ENCODE measurements around the gene KDM7A. TPM values are rescaled to one million over a fixed set of nuclear protein-coding genes. Genes with fewer than 3 reads are reported as not detected.

The KDM7A gene
- polyA plus RNA-seq, 1 experiment: 3.8 TPM

GRCh38 chr7:140161047-140161446, 15.7 kb downstream of the KDM7A start:
- no peak for TF ChIP-seq CTCF (IDR thresholded peaks at IDR 0.05; ENCODE audit: low read depth, low read length)

GRCh38 chr7:140160308-140160707, 16.5 kb downstream of the KDM7A start:
- ChIA-PET CTCF (no interaction called here), POLR2A (no interaction called here)
- Histone ChIP-seq H3K27me3 (ENCODE audit: control insufficient read depth, insufficient read depth, low read length) (no peaks in the 10 kb centered on the region), H3K27ac (ENCODE audit: low read depth, low read length) (no peak overlapping the region), H3K9me3 (ENCODE audit: control insufficient read depth, insufficient read depth, low read length) (no peaks in the 10 kb centered on the region), H3K4me3 (ENCODE audit: low read depth, low read length) (no peak overlapping the region)
- no peak for DNase-seq (ENCODE audit: low read depth, low spot score)
- TF ChIP-seq CTCF (IDR thresholded peaks at IDR 0.05; ENCODE audit: low read depth, low read length): no peak

More at GRCh38 chr7:140161047-140161446, 15.7 kb downstream of the KDM7A start:
- no peaks in the 10 kb centered on the region for H3K9me3 ChIP-seq (ENCODE audit: control insufficient read depth, insufficient read depth, low read length)
- ChIA-PET POLR2A (no interaction called here), CTCF (no interaction called here)
- H3K4me3 ChIP-seq (ENCODE audit: low read depth, low read length): no peak overlapping the region
- no peak for DNase-seq (ENCODE audit: low read depth, low spot score)
- no peaks in the 10 kb centered on the region for H3K27me3 ChIP-seq (ENCODE audit: control insufficient read depth, insufficient read depth, low read length)
- H3K27ac ChIP-seq (ENCODE audit: low read depth, low read length): no peak overlapping the region

- ChIA-PET CTCF (no interaction called here), POLR2A (no interaction called here)
- H3K9me3 ChIP-seq (ENCODE audit: control insufficient read depth, insufficient read depth, low read length): no peaks in the 10 kb centered on the region
- H3K27ac ChIP-seq (ENCODE audit: low read depth, low read length): no peak overlapping the region
- DNase-seq (ENCODE audit: low read depth, low spot score): no peak
- no peak for TF ChIP-seq CTCF (IDR thresholded peaks at IDR 0.05; ENCODE audit: low read depth, low read length)
- no peak overlapping the region for H3K4me3 ChIP-seq (ENCODE audit: low read depth, low read length)
- H3K27me3 ChIP-seq (ENCODE audit: control insufficient read depth, insufficient read depth, low read length): no peaks in the 10 kb centered on the region
These were observed 17.3 kb downstream of the KDM7A start for GRCh38 chr7:140159497-140159896.

- H3K9me3 ChIP-seq (ENCODE audit: control insufficient read depth, insufficient read depth, low read length): no peaks in the 10 kb centered on the region
- CTCF ChIA-PET: interaction anchor here (0.5 kb wide), 1 partner anchor 150 kb away, joined by 3 read pairs; no protein-coding TSS in a partner anchor
- POLR2A ChIA-PET: no interaction called here
- no peak for DNase-seq (ENCODE audit: low read depth, low spot score)
- no peaks in the 10 kb centered on the region for H3K27me3 ChIP-seq (ENCODE audit: control insufficient read depth, insufficient read depth, low read length)
- H3K27ac ChIP-seq (ENCODE audit: low read depth, low read length): no peak overlapping the region
- no peak for TF ChIP-seq CTCF (IDR thresholded peaks at IDR 0.05; ENCODE audit: low read depth, low read length)
- H3K4me3 ChIP-seq (ENCODE audit: low read depth, low read length): no peak overlapping the region
These were observed 20.2 kb downstream of the KDM7A start for GRCh38 chr7:140156460-140157080.

GRCh38 chr7:140155428-140155827, 21.4 kb downstream of the KDM7A start:
- CTCF ChIA-PET: interaction anchor here (0.5 kb wide), 1 partner anchor 553 kb away, joined by 4 read pairs; no protein-coding TSS in a partner anchor
- Histone ChIP-seq H3K27ac (ENCODE audit: low read depth, low read length) (no peak overlapping the region), H3K27me3 (ENCODE audit: control insufficient read depth, insufficient read depth, low read length) (no peaks in the 10 kb centered on the region), H3K4me3 (ENCODE audit: low read depth, low read length) (no peak overlapping the region), H3K9me3 (ENCODE audit: control insufficient read depth, insufficient read depth, low read length) (no peaks in the 10 kb centered on the region)
- POLR2A ChIA-PET: no interaction called here
- DNase-seq (ENCODE audit: low read depth, low spot score): no peak
- TF ChIP-seq CTCF (IDR thresholded peaks at IDR 0.05; ENCODE audit: low read depth, low read length): no peak
